ENCODE measurements around the gene KCNQ2. TPM values are rescaled to one million over a fixed set of nuclear protein-coding genes. Genes with fewer than 3 reads are reported as not detected.
"Not testable (repeated sequence)": the region's sequence is repeated elsewhere in the genome, so short reads cannot be mapped to it uniquely, and the experiment has no call there.

KCNQ2 gene
- total and polyA plus RNA-seq, 12 donors = 0.03 to 3.8 (median 1.4) TPM; not detected in 7

- Histone ChIP-seq H3K27me3 (peaks cover 0 to 58% (median 50%) of the 10 kb centered on the region in 7 donors), H3K27ac (no peak overlapping the region), H3K9me3 (peaks cover 0 to 26% (median 13%) of the 10 kb centered on the region in 11 donors), H3K4me1 (peaks cover 0 to 3% (median 0%) of the 10 kb centered on the region in 9 donors), H3K4me3 (no peak overlapping the region), H3K36me3 (no peaks in the 10 kb centered on the region)
- ATAC-seq (peak in 1 of 8 donors; percentile 13), DNase-seq (no peak)
- WGBS, 2 donors = 64 to 68% methylated on average over 17 of the region's 17 CpGs
- intact Hi-C loops (cut with DNase I) = loop anchor here in 4 of 10 donors (2.0 to 10.0 kb wide), 2 partner anchors 74 to 328 kb away; no protein-coding TSS in a partner anchor
- TF ChIP-seq CTCF (IDR thresholded peaks at IDR 0.05) = no peak
Measured at GRCh38 chr20:63382551-63383300, 89.7 kb downstream of the KCNQ2 start.

GRCh38 chr20:63381781-63382431, 90.5 kb downstream of the KCNQ2 start:
- Histone ChIP-seq H3K4me1 (peaks cover 0 to 3% (median 0%) of the 10 kb centered on the region in 9 donors), H3K27ac (no peak overlapping the region), H3K4me3 (no peak overlapping the region), H3K9me3 (peaks cover 0 to 22% (median 13%) of the 10 kb centered on the region in 11 donors), H3K27me3 (peaks cover 0 to 67% (median 58%) of the 10 kb centered on the region in 7 donors), H3K36me3 (no peaks in the 10 kb centered on the region)
- DNase-seq (no peak), ATAC-seq (peak in 7 of 8 donors; percentile 32 to 69 (median 49))
- TF ChIP-seq CTCF (IDR thresholded peaks at IDR 0.05) = peak; percentile 82 to 97 (median 93)
- intact Hi-C loops (cut with DNase I) = loop anchor here (1.0 to 10.0 kb wide), 5 partner anchors 71 to 327 kb away; no protein-coding TSS in a partner anchor
- WGBS, 2 donors = 19 to 22% methylated on average over 22 of the region's 22 CpGs

GRCh38 chr20:63380346-63380870, 92.0 kb downstream of the KCNQ2 start:
- TF ChIP-seq CTCF (IDR thresholded peaks at IDR 0.05) = no peak
- ATAC-seq (no peak), DNase-seq (no peak)
- WGBS, 2 donors = 88 to 92% methylated on average over 21 of the region's 21 CpGs
- no peak overlapping the region for H3K27ac ChIP-seq
- intact Hi-C loops (cut with DNase I) = loop anchor here in 4 of 10 donors (2.0 to 10.0 kb wide), 3 partner anchors 70 to 326 kb away; no protein-coding TSS in a partner anchor
- peaks cover 0 to 3% (median 0%) of the 10 kb centered on the region in 9 donors for H3K4me1 ChIP-seq
- H3K9me3 ChIP-seq = peaks cover 0 to 7% (median 3%) of the 10 kb centered on the region in 11 donors
- no peak overlapping the region for H3K4me3 ChIP-seq
- peaks cover 0 to 76% (median 62%) of the 10 kb centered on the region in 7 donors for H3K27me3 ChIP-seq
- no peaks in the 10 kb centered on the region for H3K36me3 ChIP-seq

- not testable (repeated sequence) for DNase-seq, H3K4me1 ChIP-seq, H3K9me3 ChIP-seq, ATAC-seq, H3K27ac ChIP-seq, H3K4me3 ChIP-seq, H3K36me3 ChIP-seq
- intact Hi-C loops (cut with DNase I) = loop anchor here in 4 of 10 donors (2.0 to 10.0 kb wide), 3 partner anchors 69 to 325 kb away; no protein-coding TSS in a partner anchor
- WGBS, 2 donors = 87 to 92% methylated on average over 9 of the region's 9 CpGs
- peaks cover 3 to 81% (median 62%) of the 10 kb centered on the region in 7 donors for H3K27me3 ChIP-seq
Measured at GRCh38 chr20:63379872-63380271, 92.6 kb downstream of the KCNQ2 start.

Measured in heart right ventricle (tissue), 16 donors.